HPDE6-E6E7 (cell line): ENCODE results near the gene GPRASP1.
"Not testable (repeated sequence)": the region's sequence is repeated elsewhere in the genome, so short reads cannot be mapped to it uniquely, and the experiment has no call there.

ENCODE experiments used
- DNase-seq: peaks from one replicate; pipeline ENCODE4 v3.0.0; 2011; ENCODE audit warnings: missing footprints; ENCODE audit errors: extremely low spot score

Gene GPRASP1, protein sequence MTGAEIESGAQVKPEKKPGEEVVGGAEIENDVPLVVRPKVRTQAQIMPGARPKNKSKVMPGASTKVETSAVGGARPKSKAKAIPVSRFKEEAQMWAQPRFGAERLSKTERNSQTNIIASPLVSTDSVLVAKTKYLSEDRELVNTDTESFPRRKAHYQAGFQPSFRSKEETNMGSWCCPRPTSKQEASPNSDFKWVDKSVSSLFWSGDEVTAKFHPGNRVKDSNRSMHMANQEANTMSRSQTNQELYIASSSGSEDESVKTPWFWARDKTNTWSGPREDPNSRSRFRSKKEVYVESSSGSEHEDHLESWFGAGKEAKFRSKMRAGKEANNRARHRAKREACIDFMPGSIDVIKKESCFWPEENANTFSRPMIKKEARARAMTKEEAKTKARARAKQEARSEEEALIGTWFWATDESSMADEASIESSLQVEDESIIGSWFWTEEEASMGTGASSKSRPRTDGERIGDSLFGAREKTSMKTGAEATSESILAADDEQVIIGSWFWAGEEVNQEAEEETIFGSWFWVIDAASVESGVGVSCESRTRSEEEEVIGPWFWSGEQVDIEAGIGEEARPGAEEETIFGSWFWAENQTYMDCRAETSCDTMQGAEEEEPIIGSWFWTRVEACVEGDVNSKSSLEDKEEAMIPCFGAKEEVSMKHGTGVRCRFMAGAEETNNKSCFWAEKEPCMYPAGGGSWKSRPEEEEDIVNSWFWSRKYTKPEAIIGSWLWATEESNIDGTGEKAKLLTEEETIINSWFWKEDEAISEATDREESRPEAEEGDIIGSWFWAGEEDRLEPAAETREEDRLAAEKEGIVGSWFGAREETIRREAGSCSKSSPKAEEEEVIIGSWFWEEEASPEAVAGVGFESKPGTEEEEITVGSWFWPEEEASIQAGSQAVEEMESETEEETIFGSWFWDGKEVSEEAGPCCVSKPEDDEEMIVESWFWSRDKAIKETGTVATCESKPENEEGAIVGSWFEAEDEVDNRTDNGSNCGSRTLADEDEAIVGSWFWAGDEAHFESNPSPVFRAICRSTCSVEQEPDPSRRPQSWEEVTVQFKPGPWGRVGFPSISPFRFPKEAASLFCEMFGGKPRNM (N-terminal part only)

DNA sequence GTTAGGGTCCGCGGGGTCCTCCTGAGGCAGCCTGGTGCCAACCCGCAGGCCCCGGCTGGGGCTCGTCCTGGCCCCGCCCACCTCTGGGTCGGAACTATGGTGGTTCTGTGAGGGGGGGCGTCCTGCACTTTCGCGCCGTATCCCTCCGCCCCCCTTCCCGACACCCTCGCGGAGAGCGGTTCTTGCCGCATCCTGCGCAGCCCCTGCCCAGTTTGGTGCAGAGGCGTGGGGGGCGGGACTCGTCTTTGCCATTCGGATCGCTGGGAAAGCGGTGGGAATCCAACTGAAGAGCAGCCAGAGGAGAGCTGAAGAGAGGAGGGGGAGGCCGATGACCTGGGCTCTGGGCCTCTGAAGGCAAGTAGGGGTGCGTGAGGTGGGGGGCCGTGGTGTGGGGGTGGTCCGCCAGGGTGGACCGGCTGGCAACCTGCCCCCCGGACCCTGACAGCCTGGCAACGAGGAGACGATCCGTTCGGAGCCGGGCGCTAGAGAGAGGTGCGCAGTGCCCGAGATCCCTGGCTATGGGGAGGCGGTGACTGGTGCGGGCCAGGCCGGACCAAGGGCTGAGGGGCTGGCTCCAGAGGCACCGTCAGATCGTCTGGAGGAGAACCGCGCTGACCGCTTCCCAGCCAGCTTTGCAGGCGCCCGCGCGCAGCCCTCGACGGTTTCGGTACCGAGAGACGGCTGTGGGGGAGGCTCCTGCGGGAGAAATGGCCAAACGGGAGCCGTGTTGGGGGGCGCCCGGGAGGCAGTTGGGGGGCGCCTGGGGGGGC is at the start of gene GPRASP1:
Gene GPRASP1 (plus strand): TSS at position 242 of the 770 bp plus-strand sequence. CDS start 2,431 bp downstream, outside the sequence.
- no peak for DNase-seq

DNA sequence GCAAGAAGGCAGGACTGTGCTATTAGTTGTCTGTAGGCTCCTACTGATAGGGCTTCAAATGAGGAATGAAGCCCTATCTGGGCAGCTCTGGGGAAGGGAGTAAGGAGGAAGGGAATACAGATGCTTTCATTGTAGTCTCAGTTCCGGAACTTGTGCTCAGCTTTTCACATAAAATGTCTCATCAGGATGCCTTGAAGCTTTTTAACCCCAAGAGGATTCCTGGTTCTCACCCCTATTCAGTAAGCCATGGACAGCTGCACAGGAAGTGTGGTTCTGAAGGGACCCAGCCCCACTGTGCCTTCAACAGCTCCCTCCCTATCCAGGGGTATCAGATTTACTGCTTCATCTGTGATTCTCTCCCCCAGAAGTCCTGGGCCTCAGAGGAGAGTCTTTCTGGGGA is 47.0 kb upstream of the GPRASP1 start:
- no peak for DNase-seq

DNA sequence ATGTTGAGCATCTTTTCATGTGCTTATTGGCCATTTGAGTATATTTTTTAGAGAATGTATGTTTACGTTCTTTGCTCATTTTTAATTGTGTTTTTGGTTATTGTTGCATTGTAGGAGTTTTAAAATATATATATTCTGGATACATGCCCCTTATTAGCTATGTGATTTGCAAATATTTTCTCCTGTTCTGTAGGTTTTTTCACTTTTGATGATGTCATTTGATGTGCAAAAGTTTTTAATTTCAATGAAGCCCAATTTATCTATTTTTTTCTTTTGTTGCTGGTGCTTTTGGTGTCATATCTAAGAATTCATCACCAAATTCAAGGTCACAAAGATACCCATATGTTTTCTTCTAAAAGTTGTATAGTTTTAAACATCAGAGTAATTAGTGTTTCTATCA is 45.2 kb upstream of the GPRASP1 start:
- no peak for DNase-seq

DNA sequence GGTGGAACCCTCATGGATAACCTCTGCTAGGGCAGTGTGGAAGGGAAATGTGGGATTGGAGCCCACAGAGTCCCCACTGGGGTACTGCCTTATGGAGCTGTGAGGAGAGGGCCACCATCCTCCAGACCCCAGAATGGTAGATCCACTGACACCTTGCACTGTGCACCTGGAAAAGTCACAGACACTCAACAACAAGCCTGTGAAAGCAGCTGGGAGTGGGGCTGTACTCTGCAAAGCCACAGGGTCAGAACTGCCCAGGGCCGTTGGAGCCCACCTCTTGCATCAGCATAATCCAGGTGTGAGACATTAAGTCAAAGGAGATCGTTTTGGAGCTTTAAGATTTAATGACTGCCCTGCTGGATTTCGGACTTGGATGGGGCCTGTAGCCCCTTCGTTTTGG is 40.4 kb upstream of the GPRASP1 start:
- no peak for DNase-seq

DNA sequence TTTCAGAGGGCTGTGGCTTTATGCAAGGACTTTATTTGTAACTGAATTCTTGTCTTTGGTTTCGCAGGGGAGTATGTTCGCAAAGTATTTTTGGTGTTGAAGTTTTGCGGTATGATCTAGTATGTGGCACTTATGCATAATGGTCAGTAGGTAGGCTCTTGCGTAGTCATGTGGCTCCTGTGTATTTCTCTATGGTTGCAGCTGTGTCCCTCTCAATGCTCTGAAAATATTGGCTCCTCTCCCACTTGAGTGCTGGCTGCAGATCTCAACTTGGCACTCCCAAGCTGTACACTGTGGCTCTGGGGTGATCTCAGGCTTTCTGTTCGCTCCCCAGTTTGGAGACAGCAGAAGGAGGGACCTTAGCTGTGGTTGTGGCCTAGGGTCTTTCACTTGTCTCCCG is 27.2 kb upstream of the GPRASP1 start:
- no peak for DNase-seq

DNA sequence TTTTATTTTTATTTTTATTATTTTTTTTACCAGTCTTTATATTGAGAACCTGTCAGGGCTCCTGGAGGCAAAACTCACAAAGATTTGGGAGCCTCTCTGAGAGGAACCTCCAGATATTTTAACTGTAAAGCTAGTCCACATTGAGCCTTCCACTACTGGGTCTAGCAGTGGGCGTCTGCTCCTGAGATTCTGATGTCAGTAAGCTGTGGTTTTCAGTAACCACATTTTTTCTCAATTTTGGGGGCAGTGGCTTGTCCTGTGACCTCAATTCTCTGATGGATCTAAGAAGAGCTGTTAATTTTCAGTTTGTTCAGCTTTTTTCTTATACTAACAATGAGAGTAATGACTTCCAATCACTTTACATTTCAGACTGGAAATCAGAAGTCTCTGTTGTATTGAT is 23.6 kb upstream of the GPRASP1 start:
- DNase-seq, result no peak

DNA sequence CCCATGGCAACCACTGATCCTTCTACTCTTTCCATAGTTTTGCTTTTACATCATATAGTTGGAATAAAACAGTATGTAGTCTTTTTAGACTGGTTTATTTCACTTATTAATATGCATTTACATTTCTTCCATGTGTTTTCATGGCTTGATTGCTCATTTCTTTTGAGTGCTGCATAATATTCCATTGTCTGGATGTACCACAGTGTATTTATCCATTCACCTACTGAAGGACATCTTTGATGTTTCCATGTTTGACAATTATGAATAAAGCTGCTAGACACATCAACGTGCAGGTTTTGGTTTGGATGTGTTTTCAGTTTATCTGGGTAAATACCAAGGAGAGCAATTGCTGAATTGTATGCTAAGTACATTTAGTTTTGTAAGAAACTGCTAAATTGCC is 13.7 kb upstream of the GPRASP1 start:
- no peak for DNase-seq

DNA sequence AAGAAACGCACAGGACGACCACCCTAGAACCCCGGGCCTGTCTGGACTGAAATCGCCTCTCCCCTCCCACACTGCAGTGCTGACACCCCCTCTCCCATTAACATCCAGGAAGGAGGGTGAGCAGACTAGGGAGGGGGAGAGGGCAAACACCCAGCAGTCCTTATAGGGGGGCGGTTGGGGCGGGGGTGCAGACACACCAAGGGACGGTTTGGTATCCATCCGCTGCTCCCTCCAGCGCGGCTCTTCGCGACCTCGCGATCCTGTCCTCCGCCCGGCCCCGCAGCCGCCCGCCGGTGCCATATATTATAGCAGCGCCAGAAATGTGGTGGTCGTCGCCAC is 411 bp upstream of the GPRASP1 start:
- DNase-seq, result no peak

DNA sequence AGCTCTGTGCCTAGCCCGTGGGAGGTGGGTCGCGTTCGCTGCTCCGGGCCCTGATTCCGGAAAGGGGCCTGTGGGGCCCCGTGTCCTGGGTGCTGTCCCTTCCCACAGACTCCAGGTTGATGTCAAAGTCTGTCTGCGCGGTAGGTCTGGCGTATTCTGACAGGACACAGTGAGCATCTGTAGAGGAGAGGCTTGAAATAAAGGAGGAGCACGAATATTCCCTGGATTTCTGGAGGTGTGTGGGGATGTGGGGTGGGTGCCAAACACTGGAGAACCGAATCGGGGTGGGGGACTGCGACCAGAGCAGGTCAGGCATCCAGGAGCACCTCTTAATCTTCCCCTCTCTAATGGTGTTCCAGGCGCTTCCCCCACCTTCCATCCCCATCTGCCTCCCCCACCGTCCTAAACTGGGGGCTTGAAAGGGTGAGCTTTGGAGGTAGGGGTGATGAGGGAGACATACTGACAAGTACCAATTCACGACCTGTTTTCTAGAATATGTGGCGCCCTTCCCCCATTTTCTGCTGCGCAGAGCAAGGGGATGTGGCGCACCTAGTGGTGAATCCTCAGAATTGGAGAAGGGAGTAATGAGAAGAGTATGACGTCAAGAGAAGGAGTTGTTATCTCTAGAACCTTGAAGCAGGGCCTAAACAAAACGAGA is 877 bp downstream of the GPRASP1 start:
- DNase-seq, result no peak

DNA sequence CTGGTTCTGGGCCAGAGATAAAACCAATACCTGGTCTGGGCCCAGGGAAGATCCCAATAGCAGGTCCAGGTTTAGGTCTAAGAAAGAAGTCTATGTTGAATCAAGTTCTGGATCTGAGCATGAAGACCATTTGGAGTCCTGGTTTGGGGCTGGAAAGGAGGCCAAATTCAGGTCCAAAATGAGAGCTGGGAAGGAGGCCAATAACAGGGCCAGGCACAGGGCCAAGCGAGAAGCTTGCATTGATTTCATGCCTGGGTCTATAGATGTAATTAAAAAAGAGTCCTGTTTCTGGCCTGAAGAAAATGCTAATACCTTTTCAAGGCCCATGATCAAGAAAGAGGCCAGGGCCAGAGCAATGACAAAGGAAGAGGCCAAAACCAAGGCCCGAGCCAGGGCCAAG is 3.4 kb downstream of the GPRASP1 start:
- DNase-seq, result no peak

DNA sequence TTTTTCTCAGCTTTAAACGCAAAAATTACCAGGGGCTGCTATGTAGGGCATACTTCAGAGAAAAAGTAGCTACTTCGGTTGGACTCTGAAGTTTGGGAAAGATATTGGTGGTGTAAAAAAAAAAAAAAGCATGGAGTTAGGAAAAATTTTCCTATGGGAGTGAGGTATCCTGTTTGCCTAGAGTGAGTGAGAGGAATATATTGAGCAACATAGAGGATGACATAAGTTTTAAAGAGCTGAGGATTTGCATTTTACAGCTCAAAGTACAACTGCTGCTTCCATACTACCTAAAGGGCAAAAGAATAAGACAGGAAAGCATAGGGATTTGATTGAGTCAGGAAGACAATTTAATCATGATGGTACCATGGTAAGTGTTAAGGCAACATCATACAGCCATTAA is 7.3 kb downstream of the GPRASP1 start:
- DNase-seq, result no peak

DNA sequence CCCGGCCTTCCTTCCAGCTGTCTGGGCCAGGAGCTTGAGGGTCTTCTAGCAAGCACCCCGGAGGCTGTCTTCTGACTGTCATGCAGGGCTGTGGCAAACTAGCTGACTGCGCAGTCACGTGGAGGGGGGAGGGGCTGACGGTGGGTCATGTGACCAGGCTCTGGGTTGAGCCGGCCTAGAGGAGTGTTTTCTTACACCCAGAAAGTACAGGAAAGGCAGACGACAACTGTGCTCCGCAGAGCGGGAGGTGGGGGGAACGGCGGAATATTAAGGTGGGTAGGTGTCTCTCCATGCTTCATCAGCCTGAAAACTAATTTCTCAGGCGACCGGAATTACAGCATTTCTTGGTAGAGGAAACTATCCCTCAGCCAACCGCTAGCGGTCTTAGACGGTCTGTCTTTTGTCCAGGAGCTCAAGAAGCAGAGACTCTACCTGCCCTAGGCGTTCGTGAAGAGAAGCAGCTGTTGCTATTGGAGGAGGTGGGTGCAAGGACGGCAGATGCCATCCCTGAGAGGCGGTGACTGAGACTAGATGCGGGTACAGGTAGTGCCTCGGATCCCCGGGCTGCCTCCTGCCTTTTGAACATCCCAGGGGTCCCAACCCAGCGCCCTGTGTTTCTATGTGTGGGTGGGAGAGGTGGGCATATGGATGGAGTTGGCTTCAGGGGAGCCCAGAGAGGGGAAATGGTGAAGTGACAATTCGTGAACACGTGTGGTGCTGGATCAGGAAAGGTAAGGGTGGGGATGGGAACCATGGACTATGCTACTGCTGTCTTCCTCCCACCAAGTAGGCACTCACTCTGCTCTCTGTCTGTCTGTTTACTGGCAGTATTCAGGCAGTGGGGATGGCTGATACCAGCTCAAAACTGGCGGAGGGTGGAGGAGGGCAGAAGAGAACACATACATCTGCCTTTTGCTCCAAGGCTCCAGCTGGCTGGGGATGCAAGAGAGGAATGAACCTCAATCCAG is 8.8 kb downstream of the GPRASP1 start:
- DNase-seq, result peak; percentile 54

DNA sequence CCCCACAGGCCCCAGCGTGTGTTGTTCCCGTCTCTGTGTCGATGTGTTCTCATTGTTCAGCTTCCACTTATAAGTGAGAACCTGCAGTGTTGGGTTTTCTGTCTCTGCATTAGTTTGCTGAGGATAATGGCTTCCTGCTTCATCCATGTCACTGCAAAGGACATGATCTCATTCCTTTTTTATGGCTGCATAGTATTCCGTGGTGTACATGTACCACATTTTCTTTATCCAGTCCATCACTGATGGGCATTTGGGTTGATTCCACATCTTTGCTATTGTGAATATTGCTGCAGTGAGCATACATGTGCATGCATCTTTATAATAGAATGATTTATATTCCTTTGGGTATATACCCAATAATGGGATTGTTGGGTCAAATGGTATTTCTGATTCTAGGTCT is 12.5 kb downstream of the GPRASP1 start:
- DNase-seq, result not testable (repeated sequence)

DNA sequence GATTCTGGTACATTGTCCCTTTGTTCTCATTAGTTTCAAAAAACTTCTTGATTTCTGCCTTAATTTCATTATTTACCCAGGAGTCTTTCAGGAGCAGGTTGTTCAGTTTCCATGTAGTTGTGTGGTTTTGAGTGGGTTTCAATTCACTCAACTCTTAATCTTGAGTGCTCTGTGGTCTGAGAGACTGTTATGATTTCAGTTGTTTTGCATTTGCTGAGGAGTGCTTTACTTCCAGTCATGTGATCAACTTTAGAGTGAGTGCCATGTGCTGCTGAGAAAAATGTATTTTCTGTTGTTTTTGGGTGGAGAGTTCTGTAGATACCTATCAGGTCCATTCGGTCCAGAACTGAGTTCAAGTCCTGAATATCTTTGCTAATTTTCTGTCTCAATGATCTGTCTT is 15.8 kb downstream of the GPRASP1 start:
- DNase-seq, result not testable (repeated sequence)

DNA sequence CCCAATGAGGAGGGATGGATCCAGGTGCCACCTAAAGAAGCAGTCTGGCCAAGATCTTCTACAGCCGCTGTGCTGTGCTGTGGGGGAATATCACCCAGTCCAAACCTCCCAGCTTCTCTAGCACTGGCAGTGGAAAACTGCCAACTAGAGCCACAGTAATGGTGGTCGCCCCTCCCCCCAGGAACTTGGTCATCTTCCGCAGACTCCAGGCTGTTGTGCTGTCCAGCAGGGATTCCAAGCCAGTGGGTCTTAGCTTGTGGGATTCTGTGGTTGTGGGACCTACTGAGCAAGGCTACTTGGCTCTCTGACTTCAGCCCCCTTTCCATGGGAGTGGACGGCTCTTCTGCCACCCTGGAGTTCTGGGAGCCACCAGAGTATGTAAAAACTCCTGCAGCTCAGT is 18.2 kb downstream of the GPRASP1 start:
- no peak for DNase-seq

DNA sequence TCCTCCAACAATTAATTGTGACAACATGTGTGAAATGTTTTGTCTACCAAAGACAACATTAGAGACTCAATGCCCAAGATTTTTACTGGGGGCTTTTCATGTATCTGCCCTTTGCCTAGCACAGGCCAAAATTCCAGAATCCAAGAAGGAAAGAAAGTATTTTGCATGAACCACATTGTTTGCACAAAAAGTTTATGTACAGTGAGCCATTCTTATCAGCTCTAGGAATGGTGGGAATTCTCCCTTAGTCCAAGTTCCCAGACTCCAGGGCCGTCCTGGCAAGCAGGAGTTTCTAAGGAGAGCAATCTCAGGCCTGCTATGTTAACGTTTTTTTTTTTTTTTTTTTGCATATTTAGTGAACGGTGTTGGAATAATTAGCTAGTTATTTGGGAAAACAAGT is 21.6 kb downstream of the GPRASP1 start:
- no peak for DNase-seq

DNA sequence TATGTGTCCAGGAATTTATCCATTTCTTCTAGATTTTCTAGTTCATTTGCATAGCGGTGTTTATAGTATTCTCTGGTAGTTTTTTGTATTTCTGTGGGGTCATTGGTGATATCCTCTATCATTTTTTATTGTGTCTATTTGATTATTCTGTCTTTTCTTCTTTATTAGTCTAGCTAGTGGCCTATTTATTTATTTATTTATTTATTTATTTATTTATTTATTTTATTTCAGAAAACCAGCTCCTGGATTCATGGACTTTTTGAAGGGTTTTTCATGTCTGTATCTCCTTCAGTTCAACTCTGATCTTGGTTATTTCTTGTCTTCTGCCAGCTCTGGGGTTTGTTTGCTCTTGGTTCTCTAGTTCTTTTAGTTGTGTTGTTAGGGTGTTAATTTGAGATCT is 26.2 kb downstream of the GPRASP1 start:
- DNase-seq, result not testable (repeated sequence)

DNA sequence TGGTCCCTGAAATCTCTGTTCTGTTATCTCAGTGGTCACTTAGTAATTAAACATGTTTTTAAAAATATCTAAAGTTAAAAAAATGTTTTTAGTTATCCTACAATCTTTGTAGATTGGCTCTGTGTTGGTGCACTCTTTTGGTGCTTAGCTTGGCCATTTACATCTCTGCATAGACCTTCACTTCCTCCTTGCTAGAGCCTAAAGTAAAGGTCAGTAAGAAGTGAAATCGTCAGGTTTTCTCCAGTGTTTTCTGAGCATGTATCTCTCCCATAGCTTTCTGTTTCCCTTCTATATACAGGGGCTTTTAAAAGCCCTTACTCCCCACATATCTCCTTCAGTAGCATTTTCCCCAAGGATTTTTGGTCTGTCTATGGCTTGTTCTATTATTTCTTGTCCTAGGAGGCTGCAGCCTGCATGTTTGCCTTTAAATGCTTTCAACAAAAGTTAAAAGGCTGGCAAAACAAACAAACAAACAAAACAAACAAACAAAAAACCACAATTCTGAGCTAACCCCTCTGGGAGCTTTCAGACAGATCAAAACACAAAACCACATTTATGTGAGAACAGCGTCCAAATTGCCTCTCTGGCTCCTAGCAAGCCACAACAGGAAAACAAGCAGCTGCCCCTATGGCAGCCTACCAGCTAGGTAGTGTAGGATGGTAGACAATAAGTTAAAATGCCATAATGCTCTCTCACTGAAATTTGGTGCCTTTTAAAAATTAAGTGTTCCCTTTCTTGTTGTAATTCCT is 33.7 kb downstream of the GPRASP1 start:
- no peak for DNase-seq

DNA sequence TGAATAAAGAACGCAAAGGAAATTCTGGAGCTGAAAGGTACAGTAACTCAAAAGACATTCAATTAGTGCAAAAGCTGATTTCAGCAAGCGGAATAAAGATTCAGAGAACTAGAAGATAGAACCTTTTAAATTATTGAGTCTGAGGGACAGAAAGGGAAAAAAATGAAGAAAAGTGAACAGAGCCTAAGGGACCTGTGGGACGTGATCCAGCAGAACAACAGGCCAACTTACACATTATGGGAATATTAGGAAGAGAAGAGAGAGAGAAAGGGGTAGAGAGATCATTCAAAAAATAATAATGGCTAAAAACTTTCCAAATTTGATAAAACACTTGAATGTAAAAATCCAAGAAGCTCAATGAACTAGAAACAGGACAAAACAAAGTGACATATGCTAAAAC is 43.5 kb downstream of the GPRASP1 start:
- no peak for DNase-seq
